Right lobe of liver (tissue), 6 donors: ENCODE results near the gene CPOX. TPM values are rescaled to one million over a fixed set of nuclear protein-coding genes. Genes with fewer than 3 reads are reported as not detected.
A peak's percentile ranks its signal among the peaks of the same experiment; 100 is the strongest.

ENCODE experiments used
- ATAC-seq, 4 donors: fragments of 200-7000 bp; cut with Tn5 transposase; one replicate each; pipeline ENCODE4 v1.9.1; 2020; ENCODE audit warnings: mild to moderate bottlenecking in 4 of 4, moderate library complexity in 4 of 4
- DNase-seq, 3 donors: peaks; one replicate each; pipeline ENCODE4 v3.0.0-alpha.2; 2020
- H3K27ac ChIP-seq, 3 donors: fragments of 200-600 bp; one replicate each; pipeline ENCODE4 v1.8.0; 2022
- H3K27me3 ChIP-seq, 2 donors: fragments of 200-600 bp; one replicate each; pipeline ENCODE4 v1.8.0; 2022
- H3K36me3 ChIP-seq, 4 donors: fragments of 200-600 bp; sonication (generic) in 1 of 4; one replicate each; pipeline versions ENCODE4 v1.5.1 to v1.8.0; 2017 to 2022; ENCODE audit warnings: control low read depth in 1 of 4
- H3K4me1 ChIP-seq, 4 donors: fragments of 200-600 bp; sonication (generic) in 1 of 4; one replicate each; pipeline versions ENCODE4 v1.5.1 to v1.8.0; 2017 to 2022; ENCODE audit warnings: control low read depth in 1 of 4
- H3K4me3 ChIP-seq, 3 donors: fragments of 200-600 bp; one replicate each; pipeline ENCODE4 v1.8.0; 2022
- H3K9me3 ChIP-seq, 4 donors: fragments of 200-600 bp; sonication (generic) in 1 of 4; one replicate each; pipeline versions ENCODE4 v1.5.1 to v1.8.0; 2017 to 2022; ENCODE audit warnings: control low read depth in 1 of 4
- CTCF ChIP-seq, 4 donors: fragments of 200-600 bp in 3 of 4; fragments of 450-650 bp in 1 of 4; IDR thresholded peaks; one replicate each; pipeline versions ENCODE4 v1.5.1 to v1.8.0; 2016 to 2022; ENCODE audit warnings: antibody characterized with exemption in 4 of 4, mild to moderate bottlenecking in 2 of 4
- POLR2A ChIP-seq: fragments of 450-650 bp; IDR thresholded peaks from one replicate; pipeline ENCODE4 v1.6.1; 2017; ENCODE audit warnings: antibody characterized with exemption, mild to moderate bottlenecking
- WGBS: methylation state at CpG from one replicate; pipeline ENCODE4 v1.1.6; 2018; ENCODE audit warnings: low coverage, low lambda C conversion rate; ENCODE audit not compliant: insufficient coverage; ENCODE audit errors: missing lambda C conversion rate; 5-methylcytosine and 5-hydroxymethylcytosine counted together
- intact Hi-C, 2 donors: fragments of 100-400 bp; cut with DNase I; formaldehyde crosslinking; loops; one replicate each; pipeline versions ENCODE4 v1.11.2 to v1.14.1; 2022
- total RNA-seq, 6 experiments: library from RNA; depleted of rRNA in 2 of 6; stranded (reverse); fragments of >200 nt in 2 of 6; fragmentation: NEBNext Ultra II Directional in 3 of 6; extraction: Animal tissue kit (Norgen Biotek cat#: 25700) in 3 of 6; gene quantifications; one replicate each; pipeline versions ENCODE4 v1.1.0 to v1.2.4, GENCODE V29; 2016 to 2023
- donor health status: DM: no; HTN: yes; CAD: no.
- donor health status: DM: no; HTN: no; CAD: no.
- donor health status: DM: no; HTN: no; CAD: no.
- donor health status: DM: no; HTN: yes; CAD: no.
- donor health status: DM: no; HTN: yes; CAD: no.

CPOX gene
- total RNA-seq, 6 experiments from 2014 or later: 20.3 to 26.9 (median 22.6) TPM

DNA sequence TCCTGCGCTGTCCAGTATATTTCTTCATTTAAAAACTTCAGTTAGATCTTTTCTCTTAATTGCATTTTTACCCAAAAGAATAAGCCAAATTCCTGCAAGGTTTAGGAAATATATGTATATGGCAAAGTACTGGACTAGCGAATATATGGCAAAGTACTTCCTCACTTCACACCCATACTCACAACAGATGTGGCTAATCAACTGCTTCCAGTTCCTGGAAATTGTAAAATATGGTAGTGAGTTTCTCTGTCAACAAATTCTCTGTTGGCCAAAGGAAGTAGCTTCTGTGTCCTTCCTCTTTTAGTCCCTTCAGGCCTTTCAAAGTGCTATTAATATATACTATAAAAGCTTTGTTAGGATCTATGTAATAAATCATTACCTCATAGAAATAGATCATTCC, 39.7 kb downstream of the CPOX start:
- no peak for TF ChIP-seq CTCF (IDR thresholded peaks at IDR 0.05)
- TF ChIP-seq POLR2A: no peak
- peak in 2 of 4 donors; percentile 30 to 38 for ATAC-seq
- no peak for DNase-seq
- intact Hi-C loops: no loop called here
- Histone ChIP-seq H3K9me3 (no peaks in the 10 kb centered on the region), H3K36me3 (no peaks in the 10 kb centered on the region), H3K4me3 (no peak overlapping the region), H3K4me1 (no peaks in the 10 kb centered on the region), H3K27me3 (no peaks in the 10 kb centered on the region), H3K27ac (no peak overlapping the region)
- 55% methylated on average over 2 of the region's 2 CpGs for WGBS

DNA sequence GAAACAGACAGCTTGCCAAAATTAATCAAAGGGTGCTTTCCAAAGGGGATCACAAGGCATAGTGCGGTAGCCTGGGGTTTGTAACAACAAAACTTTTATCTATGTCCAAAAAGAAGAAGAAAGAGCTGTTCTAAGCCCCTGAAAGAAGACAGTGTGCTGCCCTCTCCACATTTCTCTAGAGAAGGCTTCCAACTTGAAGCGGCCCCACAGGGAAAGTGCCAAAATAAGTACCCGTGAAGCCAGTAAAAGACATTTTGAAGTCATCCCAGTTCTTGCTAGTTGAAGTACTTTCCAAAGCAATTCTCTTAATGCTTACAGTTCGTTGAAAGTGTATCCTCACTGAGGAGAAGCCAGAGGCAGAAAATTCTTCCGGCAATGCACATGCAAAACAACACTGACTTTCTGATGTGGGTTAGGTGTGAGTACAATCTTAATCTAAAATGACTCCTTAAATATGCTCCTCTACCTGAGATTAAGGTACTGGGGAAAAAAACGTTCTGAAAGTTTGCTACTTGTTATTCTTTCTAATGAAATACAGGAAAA, 40.3 kb downstream of the CPOX start:
- no peaks in the 10 kb centered on the region for H3K4me1 ChIP-seq
- no peaks in the 10 kb centered on the region for H3K9me3 ChIP-seq
- intact Hi-C loops: no loop called here
- H3K4me3 ChIP-seq: no peak overlapping the region
- ATAC-seq: no peak
- H3K36me3 ChIP-seq: no peaks in the 10 kb centered on the region
- no peaks in the 10 kb centered on the region for H3K27me3 ChIP-seq
- DNase-seq: no peak
- no peak overlapping the region for H3K27ac ChIP-seq
- TF ChIP-seq CTCF (IDR thresholded peaks at IDR 0.05) (no peak), POLR2A (no peak)
- 64% methylated on average over 6 of the region's 6 CpGs for WGBS

GRCh38 chr3:98552232-98553020, 41.0 kb downstream of the CPOX start:
- H3K27ac ChIP-seq: no peak overlapping the region
- H3K36me3 ChIP-seq: no peaks in the 10 kb centered on the region
- no peaks in the 10 kb centered on the region for H3K9me3 ChIP-seq
- H3K4me1 ChIP-seq: no peaks in the 10 kb centered on the region
- no peaks in the 10 kb centered on the region for H3K27me3 ChIP-seq
- ATAC-seq (no peak), DNase-seq (no peak)
- H3K4me3 ChIP-seq: no peak overlapping the region
- WGBS: 67% methylated on average over 4 of the region's 4 CpGs
- intact Hi-C loops: no loop called here
- no peak for TF ChIP-seq POLR2A
- no peak for TF ChIP-seq CTCF (IDR thresholded peaks at IDR 0.05)

GRCh38 chr3:98551754-98552153, 41.7 kb downstream of the CPOX start:
- Histone ChIP-seq H3K27ac (no peak overlapping the region), H3K4me1 (no peaks in the 10 kb centered on the region), H3K4me3 (no peak overlapping the region), H3K9me3 (no peaks in the 10 kb centered on the region), H3K36me3 (no peaks in the 10 kb centered on the region), H3K27me3 (no peaks in the 10 kb centered on the region)
- ATAC-seq (no peak), DNase-seq (no peak)
- TF ChIP-seq CTCF (IDR thresholded peaks at IDR 0.05) (no peak), POLR2A (no peak)
- intact Hi-C loops: no loop called here
- WGBS: 52% methylated on average over 3 of the region's 3 CpGs
